ENCODE data around the gene ADAM23.

GRCh38 chr2:206502729-206503128, 59.4 kb downstream of the ADAM23 start:
- TF ChIP-seq, protein P1, sequence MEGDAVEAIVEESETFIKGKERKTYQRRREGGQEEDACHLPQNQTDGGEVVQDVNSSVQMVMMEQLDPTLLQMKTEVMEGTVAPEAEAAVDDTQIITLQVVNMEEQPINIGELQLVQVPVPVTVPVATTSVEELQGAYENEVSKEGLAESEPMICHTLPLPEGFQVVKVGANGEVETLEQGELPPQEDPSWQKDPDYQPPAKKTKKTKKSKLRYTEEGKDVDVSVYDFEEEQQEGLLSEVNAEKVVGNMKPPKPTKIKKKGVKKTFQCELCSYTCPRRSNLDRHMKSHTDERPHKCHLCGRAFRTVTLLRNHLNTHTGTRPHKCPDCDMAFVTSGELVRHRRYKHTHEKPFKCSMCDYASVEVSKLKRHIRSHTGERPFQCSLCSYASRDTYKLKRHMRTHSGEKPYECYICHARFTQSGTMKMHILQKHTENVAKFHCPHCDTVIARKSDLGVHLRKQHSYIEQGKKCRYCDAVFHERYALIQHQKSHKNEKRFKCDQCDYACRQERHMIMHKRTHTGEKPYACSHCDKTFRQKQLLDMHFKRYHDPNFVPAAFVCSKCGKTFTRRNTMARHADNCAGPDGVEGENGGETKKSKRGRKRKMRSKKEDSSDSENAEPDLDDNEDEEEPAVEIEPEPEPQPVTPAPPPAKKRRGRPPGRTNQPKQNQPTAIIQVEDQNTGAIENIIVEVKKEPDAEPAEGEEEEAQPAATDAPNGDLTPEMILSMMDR (IDR thresholded peaks at IDR 0.05; ENCODE audit: low read depth, low read length, poor library complexity, severe bottlenecking), result peak; percentile 16
- TF ChIP-seq EZH2phosphoT487 (IDR thresholded peaks at IDR 0.05; ENCODE audit: borderline replicate concordance, low read length), result no peak
